Neural crest cell (in vitro differentiated cells): ENCODE data around the gene COL21A1. TPM values are rescaled to one million over a fixed set of nuclear protein-coding genes. Genes with fewer than 3 reads are reported as not detected.

Source experiments
- DNase-seq: peaks from one replicate; pipeline ENCODE4 v3.0.0; 2021; ENCODE audit warnings: low read depth, mixed read lengths, low spot score
- H3K27ac Mint-ChIP-seq: one replicate; pipeline ENCODE4 v1.8.0; 2021; ENCODE audit warnings: mild to moderate bottlenecking, mixed read lengths; ENCODE audit not compliant: unreplicated experiment
- H3K27me3 Mint-ChIP-seq: 2 replicates; pipeline ENCODE4 v1.8.0; 2021; ENCODE audit warnings: low read depth, mild to moderate bottlenecking, mixed read lengths
- H3K36me3 Mint-ChIP-seq: 2 replicates; pipeline ENCODE4 v1.8.0; 2021; ENCODE audit warnings: low read depth, mild to moderate bottlenecking, mixed read lengths
- H3K4me1 Mint-ChIP-seq: 2 replicates; pipeline ENCODE4 v1.8.0; 2021; ENCODE audit warnings: mixed read lengths
- H3K4me3 Mint-ChIP-seq: one replicate; pipeline ENCODE4 v1.8.0; 2021; ENCODE audit warnings: mild to moderate bottlenecking, mixed read lengths
- H3K9me3 Mint-ChIP-seq: 2 replicates; pipeline ENCODE4 v1.8.0; 2021; ENCODE audit warnings: mixed read lengths
- CTCF ChIP-seq: fragments of 200-600 bp; sonication (generic); conservative IDR thresholded peaks from 2 replicates; pipeline ENCODE4 v1.5.0; 2021; ENCODE audit warnings: antibody characterized with exemption, mild to moderate bottlenecking
- total RNA-seq: library from RNA; stranded (reverse); gene quantifications from 2 replicates; pipeline ENCODE4 v1.2.1, GENCODE V29; 2021

Gene COL21A1
- total RNA-seq, 1 donor from 2014 or later, result not detected

GRCh38 chr6:56230976-56231566 lies 16.3 kb downstream of the COL21A1 start:
- Mint-ChIP-seq H3K9me3 (no peaks in the 10 kb centered on the region), H3K36me3 (no peaks in the 10 kb centered on the region), H3K4me1 (no peaks in the 10 kb centered on the region), H3K27ac (no peak overlapping the region), H3K27me3 (no peaks in the 10 kb centered on the region), H3K4me3 (no peak overlapping the region)
- TF ChIP-seq CTCF, result no peak
- no peak for DNase-seq

- no peak overlapping the region for H3K4me3 Mint-ChIP-seq
- H3K27me3 Mint-ChIP-seq, result no peaks in the 10 kb centered on the region
- TF ChIP-seq CTCF, result no peak
These were observed 20.1 kb downstream of the COL21A1 start for GRCh38 chr6:56227071-56227879.

GRCh38 chr6:56223995-56224394 lies 23.4 kb downstream of the COL21A1 start:
- no peaks in the 10 kb centered on the region for H3K27me3 Mint-ChIP-seq
- DNase-seq, result no peak
- no peaks in the 10 kb centered on the region for H3K36me3 Mint-ChIP-seq
- no peak for TF ChIP-seq CTCF
- no peaks in the 10 kb centered on the region for H3K9me3 Mint-ChIP-seq
- peaks cover 5% of the 10 kb centered on the region for H3K4me1 Mint-ChIP-seq
- no peak overlapping the region for H3K4me3 Mint-ChIP-seq
- no peak overlapping the region for H3K27ac Mint-ChIP-seq

More at GRCh38 chr6:56227071-56227879, 20.1 kb downstream of the COL21A1 start:
- Mint-ChIP-seq H3K9me3 (no peaks in the 10 kb centered on the region), H3K4me1 (no peaks in the 10 kb centered on the region), H3K36me3 (no peaks in the 10 kb centered on the region), H3K27ac (no peak overlapping the region)
- DNase-seq, result no peak

GRCh38 chr6:56222499-56222898 lies 24.9 kb downstream of the COL21A1 start:
- no peaks in the 10 kb centered on the region for H3K9me3 Mint-ChIP-seq
- no peak for TF ChIP-seq CTCF
- H3K36me3 Mint-ChIP-seq, result no peaks in the 10 kb centered on the region
- H3K27ac Mint-ChIP-seq, result no peak overlapping the region
- H3K4me1 Mint-ChIP-seq, result peaks cover 5% of the 10 kb centered on the region
- no peak for DNase-seq
- H3K4me3 Mint-ChIP-seq, result no peak overlapping the region
- no peaks in the 10 kb centered on the region for H3K27me3 Mint-ChIP-seq

- Mint-ChIP-seq H3K4me1 (peaks cover 5% of the 10 kb centered on the region), H3K9me3 (no peaks in the 10 kb centered on the region), H3K4me3 (no peak overlapping the region), H3K36me3 (no peaks in the 10 kb centered on the region), H3K27me3 (no peaks in the 10 kb centered on the region), H3K27ac (no peak overlapping the region)
- no peak for TF ChIP-seq CTCF
- DNase-seq, result no peak
These were observed 27.3 kb downstream of the COL21A1 start for GRCh38 chr6:56220078-56220477.
